SK-N-SH treated with all-trans-retinoic acid at 6 μM for 48 hours (cell line): ENCODE data around the gene GPBP1.

Experiments
- ATAC-seq: fragments of 200-7000 bp; cut with Tn5 transposase; 3 replicates; pipeline ENCODE4 v1.9.1; 2020; ENCODE audit warnings: mild to moderate bottlenecking, moderate library complexity
- ARNTL ChIP-seq: fragments of 450-650 bp; formaldehyde crosslinking; IDR thresholded peaks from 2 replicates; pipeline ENCODE4 v1.5.0; 2020; ENCODE audit warnings: low read depth, mild to moderate bottlenecking, moderate library complexity, borderline replicate concordance
- BACH2 ChIP-seq: fragments of 250-450 bp; sonication (Bioruptor Pico); IDR thresholded peaks from 2 replicates; pipeline ENCODE4 v1.9.0; 2021; ENCODE audit warnings: mild to moderate bottlenecking, borderline replicate concordance
- CREB5 ChIP-seq: fragments of 250-450 bp; sonication (Bioruptor Pico); IDR thresholded peaks from 2 replicates; pipeline ENCODE4 v1.5.1; 2020; ENCODE audit warnings: low read depth, mild to moderate bottlenecking, moderate library complexity
- CSDC2 ChIP-seq: fragments of 250-450 bp; sonication (Bioruptor Pico); IDR thresholded peaks from 2 replicates; pipeline ENCODE4 v1.5.0; 2020; ENCODE audit warnings: mild to moderate bottlenecking, moderate library complexity
- CSRNP3 ChIP-seq: fragments of 250-450 bp; sonication (Bioruptor Pico); IDR thresholded peaks from 2 replicates; pipeline ENCODE4 v1.5.1; 2021; ENCODE audit warnings: mild to moderate bottlenecking, moderate library complexity
- ESRRG ChIP-seq: fragments of 250-450 bp; sonication (Bioruptor Pico); IDR thresholded peaks from 2 replicates; pipeline ENCODE4 v1.6.1; 2021; ENCODE audit warnings: mild to moderate bottlenecking
- GLIS3 ChIP-seq: fragments of 250-450 bp; sonication (Bioruptor Pico); IDR thresholded peaks from 2 replicates; pipeline ENCODE4 v1.5.0; 2020; ENCODE audit warnings: mild to moderate bottlenecking, moderate library complexity
- ISL1 ChIP-seq: fragments of 250-450 bp; sonication (Bioruptor Pico); IDR thresholded peaks from 2 replicates; pipeline ENCODE4 v2.1.2; 2022; ENCODE audit warnings: mild to moderate bottlenecking, moderate library complexity
- OSR1 ChIP-seq: fragments of 250-450 bp; sonication (Bioruptor Pico); IDR thresholded peaks from 2 replicates; pipeline ENCODE4 v1.8.0; 2022; ENCODE audit warnings: moderate library complexity, mild to moderate bottlenecking, inconsistent platforms
- PATZ1 ChIP-seq: fragments of 250-450 bp; sonication (Bioruptor Pico); IDR thresholded peaks from 2 replicates; pipeline ENCODE4 v1.8.0; 2020; ENCODE audit warnings: mild to moderate bottlenecking, moderate library complexity, borderline replicate concordance
- POU6F1 ChIP-seq: fragments of 250-450 bp; sonication (Bioruptor Pico); IDR thresholded peaks from 2 replicates; pipeline ENCODE4 v1.8.0; 2021; ENCODE audit warnings: low read depth, mild to moderate bottlenecking, moderate library complexity, borderline replicate concordance
- PPARA ChIP-seq: fragments of 250-450 bp; sonication (Bioruptor Pico); IDR thresholded peaks from 2 replicates; pipeline ENCODE4 v1.5.0; 2020; ENCODE audit warnings: mild to moderate bottlenecking, borderline replicate concordance
- RARB ChIP-seq: fragments of 250-450 bp; sonication (Bioruptor Pico); IDR thresholded peaks from 2 replicates; pipeline ENCODE4 v1.8.0; 2021; ENCODE audit warnings: mild to moderate bottlenecking, moderate library complexity
- SNAI2 ChIP-seq: fragments of 250-450 bp; sonication (Bioruptor Pico); IDR thresholded peaks from 2 replicates; pipeline ENCODE4 v1.5.0; 2020; ENCODE audit warnings: mild to moderate bottlenecking, moderate library complexity
- TCF4 ChIP-seq: fragments of 250-450 bp; sonication (Bioruptor Pico); IDR thresholded peaks from 2 replicates; pipeline ENCODE4 v1.8.0; 2021; ENCODE audit warnings: mild to moderate bottlenecking, moderate library complexity, borderline replicate concordance
- TOX ChIP-seq: fragments of 250-450 bp; sonication (Bioruptor Pico); IDR thresholded peaks from 2 replicates; pipeline ENCODE4 v1.8.0; 2021; ENCODE audit warnings: mild to moderate bottlenecking, moderate library complexity, borderline replicate concordance
- ZC3H10 ChIP-seq: fragments of 250-450 bp; sonication (Bioruptor Pico); IDR thresholded peaks from 2 replicates; pipeline ENCODE4 v1.5.1; 2021; ENCODE audit warnings: mild to moderate bottlenecking, moderate library complexity
- ZFP3 ChIP-seq: fragments of 250-450 bp; sonication (Bioruptor Pico); IDR thresholded peaks from 2 replicates; pipeline ENCODE4 v1.5.0; 2020; ENCODE audit warnings: mild to moderate bottlenecking, moderate library complexity
- ZFP30 ChIP-seq: fragments of 450-650 bp; formaldehyde crosslinking; IDR thresholded peaks from 2 replicates; pipeline ENCODE4 v1.5.0; 2022; ENCODE audit warnings: mild to moderate bottlenecking, moderate library complexity
- ZNF565 ChIP-seq: fragments of 450-650 bp; formaldehyde crosslinking; conservative IDR thresholded peaks from 2 replicates; pipeline ENCODE4 v1.5.0; 2020; ENCODE audit warnings: low read depth, mild to moderate bottlenecking, moderate library complexity
- ZNF70 ChIP-seq: fragments of 450-650 bp; formaldehyde crosslinking; IDR thresholded peaks from 2 replicates; pipeline ENCODE4 v1.5.0; 2020; ENCODE audit warnings: mild to moderate bottlenecking, moderate library complexity
- ZNF8 ChIP-seq: fragments of 450-650 bp; formaldehyde crosslinking; IDR thresholded peaks from 2 replicates; pipeline ENCODE4 v1.5.0; 2020; ENCODE audit warnings: mild to moderate bottlenecking, moderate library complexity

Gene GPBP1

GRCh38 chr5:57216714-57217113 is 42.9 kb downstream of the GPBP1 start:
- ATAC-seq = peak; percentile 45; the same call in 1 of the 3 replicates
- TF ChIP-seq CREB5 (CRISPR knock-in tag) (no peak), ZFP30 (CRISPR knock-in tag) (no peak), ZNF8 (no peak), TCF4 (CRISPR knock-in tag) (no peak), POU6F1 (CRISPR knock-in tag) (no peak), PPARA (CRISPR knock-in tag) (no peak), ISL1 (CRISPR knock-in tag) (no peak), CSDC2 (CRISPR knock-in tag) (no peak), ZNF70 (CRISPR knock-in tag) (no peak), OSR1 (no peak), BACH2 (CRISPR knock-in tag) (no peak), GLIS3 (CRISPR knock-in tag) (no peak), SNAI2 (CRISPR knock-in tag) (no peak), ESRRG (no peak), ZFP3 (no peak), CSRNP3 (CRISPR knock-in tag) (no peak), TOX (CRISPR knock-in tag) (no peak), ZC3H10 (CRISPR knock-in tag) (no peak), PATZ1 (no peak)

DNA sequence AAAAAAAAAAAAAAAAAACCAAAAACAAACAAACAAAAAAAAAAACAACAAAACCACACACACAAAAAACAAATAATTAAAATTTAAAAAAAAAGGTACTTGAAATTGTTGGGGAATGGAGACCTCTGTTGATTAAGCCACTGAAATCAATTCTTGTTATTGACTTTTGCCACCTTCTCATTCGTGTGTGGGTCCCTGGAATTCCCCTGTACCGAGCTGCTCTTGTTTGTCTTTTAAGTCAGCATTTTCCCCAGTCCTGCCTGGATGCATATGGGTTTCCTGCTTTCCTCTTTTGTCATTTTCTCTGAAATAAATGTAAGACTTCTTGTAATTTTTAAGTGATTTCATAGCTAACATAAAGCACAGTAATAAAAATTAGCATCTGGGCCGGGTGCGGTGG is 45.5 kb downstream of the GPBP1 start:
- no peak for ATAC-seq
- TF ChIP-seq OSR1 = no peak
- TF ChIP-seq ZFP30 (CRISPR knock-in tag) = no peak
- no peak for TF ChIP-seq ESRRG
- TF ChIP-seq ZNF565 (CRISPR knock-in tag) = no peak
- TF ChIP-seq ZNF70 (CRISPR knock-in tag) = no peak
- TF ChIP-seq CSRNP3 (CRISPR knock-in tag) = no peak
- TF ChIP-seq, all 23 proteins: peak for 0

- no peak for TF ChIP-seq ESRRG
- TF ChIP-seq POU6F1 (CRISPR knock-in tag) = no peak
- no peak for TF ChIP-seq OSR1
- TF ChIP-seq PPARA (CRISPR knock-in tag) = no peak
- no peak for TF ChIP-seq ZNF70 (CRISPR knock-in tag)
- no peak for TF ChIP-seq CSDC2 (CRISPR knock-in tag)
- TF ChIP-seq ZFP30 (CRISPR knock-in tag) = no peak
- no peak for TF ChIP-seq TOX (CRISPR knock-in tag)
- TF ChIP-seq RARB (CRISPR knock-in tag) = no peak
- no peak for TF ChIP-seq ZNF565 (CRISPR knock-in tag)
- TF ChIP-seq CREB5 (CRISPR knock-in tag) = no peak
- TF ChIP-seq PATZ1 = no peak
- TF ChIP-seq ARNTL (CRISPR knock-in tag) = no peak
- TF ChIP-seq ISL1 (CRISPR knock-in tag) = no peak
- no peak for TF ChIP-seq GLIS3 (CRISPR knock-in tag)
- TF ChIP-seq CSRNP3 (CRISPR knock-in tag) = no peak
- no peak for TF ChIP-seq ZFP3
- no peak for TF ChIP-seq ZC3H10 (CRISPR knock-in tag)
- ATAC-seq = peak; percentile 86
Measured at GRCh38 chr5:57221049-57221568, 47.2 kb downstream of the GPBP1 start.
